Measurements from ENCODE around the gene SMYD2.

SMYD2 gene

GRCh38 chr1:214281021-214281719, at the start of gene SMYD2:
Gene SMYD2 (plus strand): TSS chr1:214281159. CDS start chr1:214281255, 96 bp downstream.
- ChIA-PET POLR2A (ENCODE audit: low non-redundant PET) (interaction anchor here (0.6 kb wide), 2 partner anchors 63 to 1423 kb away, joined by 3 to 4 read pairs; no protein-coding TSS in a partner anchor), CTCF (no interaction called here)
- peak within 1 kb of the TSS; percentile 96 for H3K27ac ChIP-seq
- DNase-seq (ENCODE audit: low spot score): peak; percentile 53
- TF ChIP-seq, protein P1, sequence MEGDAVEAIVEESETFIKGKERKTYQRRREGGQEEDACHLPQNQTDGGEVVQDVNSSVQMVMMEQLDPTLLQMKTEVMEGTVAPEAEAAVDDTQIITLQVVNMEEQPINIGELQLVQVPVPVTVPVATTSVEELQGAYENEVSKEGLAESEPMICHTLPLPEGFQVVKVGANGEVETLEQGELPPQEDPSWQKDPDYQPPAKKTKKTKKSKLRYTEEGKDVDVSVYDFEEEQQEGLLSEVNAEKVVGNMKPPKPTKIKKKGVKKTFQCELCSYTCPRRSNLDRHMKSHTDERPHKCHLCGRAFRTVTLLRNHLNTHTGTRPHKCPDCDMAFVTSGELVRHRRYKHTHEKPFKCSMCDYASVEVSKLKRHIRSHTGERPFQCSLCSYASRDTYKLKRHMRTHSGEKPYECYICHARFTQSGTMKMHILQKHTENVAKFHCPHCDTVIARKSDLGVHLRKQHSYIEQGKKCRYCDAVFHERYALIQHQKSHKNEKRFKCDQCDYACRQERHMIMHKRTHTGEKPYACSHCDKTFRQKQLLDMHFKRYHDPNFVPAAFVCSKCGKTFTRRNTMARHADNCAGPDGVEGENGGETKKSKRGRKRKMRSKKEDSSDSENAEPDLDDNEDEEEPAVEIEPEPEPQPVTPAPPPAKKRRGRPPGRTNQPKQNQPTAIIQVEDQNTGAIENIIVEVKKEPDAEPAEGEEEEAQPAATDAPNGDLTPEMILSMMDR (conservative IDR thresholded peaks at IDR 0.05; ENCODE audit: low read depth): no peak

DNA sequence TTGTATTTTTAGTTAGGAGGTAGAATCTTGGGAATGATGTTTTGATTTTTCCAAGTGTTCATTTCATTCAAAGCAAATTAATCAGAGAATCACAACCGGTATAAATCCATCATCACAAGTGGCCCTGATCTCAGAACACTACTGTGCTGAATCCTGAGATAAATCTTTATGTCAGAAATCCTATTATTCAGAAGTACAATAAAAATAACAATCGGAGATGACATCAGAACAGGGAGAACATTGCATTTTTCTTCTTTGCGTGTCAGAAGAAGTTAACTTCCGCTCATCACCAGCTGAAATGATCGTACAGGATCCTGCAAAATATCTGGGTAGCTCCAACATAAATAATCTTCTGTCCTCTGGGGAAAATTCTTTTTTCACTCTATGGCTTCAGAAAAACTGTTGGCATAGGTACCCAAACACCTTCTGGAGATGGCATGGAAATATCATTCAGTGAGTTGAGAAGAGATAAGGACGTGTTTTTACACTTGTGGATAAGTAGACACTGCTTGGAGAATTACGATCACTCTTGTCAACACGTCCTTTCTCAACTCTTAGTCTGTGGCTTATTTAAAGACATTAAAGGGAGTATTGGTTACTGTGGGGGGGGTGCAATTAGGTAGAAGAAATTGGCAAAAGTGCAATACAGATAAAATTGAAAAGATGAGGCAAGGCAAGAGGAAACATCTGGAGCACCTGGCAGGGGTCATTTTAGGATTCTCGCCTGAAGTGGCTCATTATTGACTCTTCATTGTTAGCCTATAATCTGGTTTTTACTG, 46.9 kb upstream of the SMYD2 start:
- H3K27ac ChIP-seq: no peak overlapping the region
- CTCF ChIA-PET: no interaction called here
- TF ChIP-seq, protein P1 (conservative IDR thresholded peaks at IDR 0.05; ENCODE audit: low read depth): no peak
- DNase-seq (ENCODE audit: low spot score): no peak
- POLR2A ChIA-PET (ENCODE audit: low non-redundant PET): no interaction called here

GRCh38 chr1:214234635-214235025, 46.3 kb upstream of the SMYD2 start:
- H3K27ac ChIP-seq: no peak overlapping the region
- TF ChIP-seq, protein P1 (conservative IDR thresholded peaks at IDR 0.05; ENCODE audit: low read depth): no peak
- ChIA-PET CTCF (no interaction called here), POLR2A (ENCODE audit: low non-redundant PET) (no interaction called here)
- DNase-seq (ENCODE audit: low spot score): no peak

DNA sequence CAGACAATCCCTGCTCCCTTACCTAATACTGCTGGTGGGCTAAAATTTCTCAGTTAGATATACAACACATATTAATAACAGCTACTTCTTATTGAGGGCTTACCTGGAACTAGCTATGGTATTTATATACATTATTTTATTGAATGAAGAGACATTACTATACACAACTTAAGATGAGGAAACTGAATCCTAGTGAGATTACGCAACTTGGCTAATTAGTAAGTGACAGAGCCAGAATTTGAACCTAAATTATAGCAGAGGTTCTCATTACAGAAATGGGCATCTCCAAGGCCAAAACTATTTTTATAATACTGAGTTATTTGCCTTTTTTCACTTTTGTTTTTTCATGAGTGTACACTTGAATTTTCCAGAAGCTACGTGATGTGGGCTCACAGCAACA, 44.5 kb upstream of the SMYD2 start:
- ChIA-PET CTCF (no interaction called here), POLR2A (ENCODE audit: low non-redundant PET) (no interaction called here)
- TF ChIP-seq, protein P1 (conservative IDR thresholded peaks at IDR 0.05; ENCODE audit: low read depth): no peak
- DNase-seq (ENCODE audit: low spot score): no peak
- H3K27ac ChIP-seq: no peak overlapping the region

DNA sequence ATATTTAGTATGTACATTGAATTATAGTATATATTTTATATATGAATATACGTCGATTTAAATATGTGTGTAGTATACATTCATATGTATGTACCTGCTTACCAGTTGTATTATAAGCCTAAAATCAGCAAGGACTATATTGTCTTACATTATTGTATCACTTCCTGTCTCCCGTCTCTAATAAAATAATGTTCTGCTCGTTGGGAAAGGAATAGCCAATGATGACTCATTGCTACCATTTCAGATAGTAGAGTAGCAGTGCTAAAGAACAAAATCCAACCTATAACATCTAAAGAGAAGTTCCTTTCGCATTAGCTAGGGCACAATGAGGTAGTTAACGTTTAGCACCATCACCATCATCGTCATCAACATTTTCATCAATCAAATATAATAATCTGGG, 39.9 kb upstream of the SMYD2 start:
- ChIA-PET POLR2A (ENCODE audit: low non-redundant PET) (no interaction called here), CTCF (interaction anchor here (0.6 to 0.8 kb wide), 3 partner anchors 12 to 87 kb away, joined by 3 to 4 read pairs (median 4); no protein-coding TSS in a partner anchor)
- no peak overlapping the region for H3K27ac ChIP-seq
- TF ChIP-seq, protein P1 (conservative IDR thresholded peaks at IDR 0.05; ENCODE audit: low read depth): no peak
- DNase-seq (ENCODE audit: low spot score): peak; percentile 10

DNA sequence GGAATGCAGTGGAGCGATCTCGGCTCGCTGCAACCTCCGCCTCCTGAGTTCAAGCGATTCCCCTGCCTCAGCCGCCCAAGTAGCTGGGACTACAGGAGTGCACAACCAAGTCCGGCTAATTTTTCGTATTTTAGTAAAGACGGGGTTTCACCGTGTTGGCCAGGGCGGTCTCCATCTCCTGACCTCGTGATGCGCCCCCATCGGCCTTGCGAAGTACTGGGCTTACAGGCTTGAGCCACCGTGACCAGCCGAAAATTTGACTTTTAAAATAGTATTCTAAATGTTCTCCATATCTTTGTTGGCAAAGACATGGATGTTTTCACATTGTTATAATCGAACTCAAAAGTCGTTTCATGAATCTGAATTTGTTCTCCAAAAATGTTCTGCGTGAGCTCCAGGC, 36.7 kb upstream of the SMYD2 start:
- no peak for DNase-seq (ENCODE audit: low spot score)
- CTCF ChIA-PET: no interaction called here
- POLR2A ChIA-PET (ENCODE audit: low non-redundant PET): no interaction called here
- TF ChIP-seq, protein P1 (conservative IDR thresholded peaks at IDR 0.05; ENCODE audit: low read depth): no peak
- no peak overlapping the region for H3K27ac ChIP-seq

Data from RWPE1 (cell line).